Measurements from ENCODE around the gene AXDND1. TPM values are rescaled to one million over a fixed set of nuclear protein-coding genes. Genes with fewer than 3 reads are reported as not detected.

Gene AXDND1
- total RNA-seq, result 0.48 and 2.3 TPM in 2 replicates

GRCh38 chr1:179365342-179366092 lies at the start of gene AXDND1:
Gene AXDND1, plus strand, starts transcription at chr1:179365971. Its CDS starts 539 bp downstream, at chr1:179366510.

GRCh38 chr1:179575497-179576314 lies 209.9 kb downstream of the AXDND1 start, which contains the start of gene NPHS2:
Gene NPHS2, minus strand, starts transcription at chr1:179575948. Its CDS starts 84 bp downstream, at chr1:179575864.

GRCh38 chr1:179591592-179592580 lies 226.1 kb downstream of the AXDND1 start, which contains the start of gene TDRD5:
Gene TDRD5, plus strand, starts transcription at chr1:179591832. Its CDS starts 784 bp downstream, at chr1:179592616.

Other genes with a start within 250 kb of the AXDND1 start
- gene ABL2, start 136.3 kb upstream of the AXDND1 start, total RNA-seq, result 22.0 and 42.7 TPM in 2 replicates
- gene SOAT1, start 72.2 kb upstream of the AXDND1 start, total RNA-seq, result 11.9 and 29.6 TPM in 2 replicates
- not detected in 2 replicates for gene NPHS2, start 210.0 kb downstream of the AXDND1 start, total RNA-seq
- gene TDRD5, start 225.9 kb downstream of the AXDND1 start, total RNA-seq, result under 0.01 TPM in 2 replicates